ENCODE measurements around the gene MAPK8IP1. TPM values are rescaled to one million over a fixed set of nuclear protein-coding genes. Genes with fewer than 3 reads are reported as not detected.

MAPK8IP1 gene
- total and polyA plus RNA-seq, 2 donors (not counting 3 experiments of a cell fraction or from before 2014, with no cell fraction given), result 4.1 to 4.8 TPM

GRCh38 chr11:45897556-45897955 is 12.1 kb downstream of the MAPK8IP1 start:
- no peaks in the 10 kb centered on the region for H3K9me3 ChIP-seq (replicated peaks; ENCODE audit: control insufficient read depth, insufficient read depth, low read length)
- H3K9me1 ChIP-seq (replicated peaks; ENCODE audit: control insufficient read depth, extremely low read depth, insufficient read depth, low read length), result no peaks in the 10 kb centered on the region
- H3K36me3 ChIP-seq (ENCODE audit: control insufficient read depth in 2 of 2, extremely low read depth in 1 of 2, insufficient read depth in 2 of 2, low read length in 2 of 2), result no peaks in the 10 kb centered on the region
- H2AFZ ChIP-seq (ENCODE audit: low read depth, low read length), result no peak overlapping the region
- DNase-seq (ENCODE audit: low read depth, low spot score) (no peak), FAIRE-seq (no peak)
- TF ChIP-seq POLR2A (IDR thresholded peaks at IDR 0.05; ENCODE audit: low read depth, low read length) (no peak), CTCF (IDR thresholded peaks at IDR 0.05; ENCODE audit: extremely low read depth in 1 of 2, insufficient read depth in 1 of 2, low read depth in 1 of 2, low read length in 2 of 2) (no peak), MYC (IDR thresholded peaks at IDR 0.05; ENCODE audit: low read depth, low read length) (no peak), FOS (IDR thresholded peaks at IDR 0.05; ENCODE audit: borderline replicate concordance, insufficient read depth, low read length) (no peak), POLR2AphosphoS5 (IDR thresholded peaks at IDR 0.05; ENCODE audit: insufficient read depth, low read depth, low read length) (no peak), JUN (IDR thresholded peaks at IDR 0.05; ENCODE audit: borderline replicate concordance, insufficient read depth, insufficient read length, low read depth) (no peak), EZH2 (IDR thresholded peaks at IDR 0.05; ENCODE audit: borderline replicate concordance, low read depth, low read length, severe bottlenecking) (no peak), MAX (IDR thresholded peaks at IDR 0.05; ENCODE audit: insufficient read depth, insufficient read length) (no peak), GATA2 (IDR thresholded peaks at IDR 0.05; ENCODE audit: insufficient read depth, insufficient read length, low read depth, low read length) (no peak)
- H4K20me1 ChIP-seq (replicated peaks; ENCODE audit: control insufficient read depth, extremely low read depth, insufficient read depth, low read length), result no peaks in the 10 kb centered on the region
- intact Hi-C loops (cut with micrococcal nuclease), result no loop called here
- dilution Hi-C loops (cut with MboI; ENCODE audit: extremely low pct_ligation_motif_present, low sequenced_read_pairs), result no loop called here
- no peak overlapping the region for H3K9ac ChIP-seq (replicated peaks; ENCODE audit: extremely low read depth, insufficient read depth, low read length)
- CTCF ChIA-PET, result interaction anchor here (1.4 kb wide), 1 partner anchor 25 kb away, joined by 4 read pairs; no protein-coding TSS in a partner anchor
- H3K4me2 ChIP-seq (ENCODE audit: insufficient read depth, low read length), result no peak overlapping the region
- no TSS peak for BruUV-seq (replicated peaks)
- H3K27ac ChIP-seq (ENCODE audit: insufficient read depth, low read depth, low read length), result no peak overlapping the region
- POLR2A ChIA-PET, result no interaction called here
- H3K4me3 ChIP-seq (replicated peaks in 1 of 3; ENCODE audit: insufficient read depth in 1 of 3, low read depth in 1 of 3, low read length in 3 of 3), result no peak overlapping the region
- no peaks in the 10 kb centered on the region for H3K79me2 ChIP-seq (ENCODE audit: control insufficient read depth, insufficient read depth, low read length)
- peaks cover 4 to 9% of the 10 kb centered on the region in 2 experiments for H3K27me3 ChIP-seq (ENCODE audit: control insufficient read depth in 2 of 2, insufficient read depth in 2 of 2, low read length in 2 of 2)
- H3K4me1 ChIP-seq (ENCODE audit: control insufficient read depth, extremely low read depth, insufficient read depth, low read length), result peaks cover 10% of the 10 kb centered on the region
